Esophagus squamous epithelium (tissue), 5 donors: Measurements from ENCODE around the gene EYS. TPM values are rescaled to one million over a fixed set of nuclear protein-coding genes. Genes with fewer than 3 reads are reported as not detected.

Source experiments
- DNase-seq: peaks from one replicate; lab custom pipeline; 2025; lab: John Stamatoyannopoulos, UW
- H3K27ac ChIP-seq, 4 donors: fragments of 200-600 bp; sonication (generic); one replicate each; pipeline ENCODE4 v1.5.1; 2016 to 2019; ENCODE audit warnings: mild to moderate bottlenecking in 1 of 4
- H3K27me3 ChIP-seq, 4 donors: fragments of 200-600 bp; sonication (generic); 1 replicate in 3 of 4; 2 replicates in 1 of 4; pipeline versions ENCODE4 v1.5.1 to v1.6.0; 2017 to 2021; ENCODE audit warnings: antibody characterized with exemption in 1 of 4
- H3K36me3 ChIP-seq, 3 donors: fragments of 200-600 bp; sonication (generic); one replicate each; pipeline ENCODE4 v1.5.1; 2016 to 2019
- H3K4me1 ChIP-seq, 3 donors: fragments of 200-600 bp; sonication (generic); one replicate each; pipeline ENCODE4 v1.5.1; 2017 to 2019
- H3K4me3 ChIP-seq, 4 donors: fragments of 200-600 bp; sonication (generic); 1 replicate in 3 of 4; 2 replicates in 1 of 4; pipeline ENCODE4 v1.5.1; 2016 to 2019; ENCODE audit warnings: mild to moderate bottlenecking in 2 of 4, moderate library complexity in 1 of 4
- H3K9me3 ChIP-seq, 3 donors: fragments of 200-600 bp; sonication (generic); one replicate each; pipeline ENCODE4 v1.5.1; 2016 to 2019
- CTCF ChIP-seq, 6 experiments: fragments of 450-650 bp in 4 of 6; fragments of 200-600 bp in 2 of 6; sonication (generic) in 2 of 6; IDR thresholded peaks; one replicate each; pipeline ENCODE4 v1.5.1; 2016 to 2019; ENCODE audit warnings: antibody characterized with exemption in 6 of 6, mild to moderate bottlenecking in 4 of 6, moderate library complexity in 4 of 6
- POLR2A ChIP-seq, 4 donors: fragments of 450-650 bp; IDR thresholded peaks; one replicate each; pipeline ENCODE4 v1.6.1; 2017; ENCODE audit warnings: antibody characterized with exemption in 4 of 4, mild to moderate bottlenecking in 4 of 4, moderate library complexity in 3 of 4
- WGBS, 2 donors: methylation state at CpG; one replicate each; pipeline ENCODE4 v1.1.5; 2018; 5-methylcytosine and 5-hydroxymethylcytosine counted together
- intact Hi-C: fragments of 100-400 bp; cut with DNase I; formaldehyde crosslinking; loops from one replicate; pipeline ENCODE4 v1.15.0; 2022
- total RNA-seq, 4 donors: library from RNA; depleted of rRNA; stranded (reverse); fragments of >200 nt; gene quantifications; one replicate each; pipeline ENCODE4 v1.1.0, GENCODE V29; 2016
- donor health status: DM: yes; HTN: yes; CAD: no.

EYS gene
- total RNA-seq, 4 donors from 2014 or later, result 0.87 TPM; not detected in 3

DNA sequence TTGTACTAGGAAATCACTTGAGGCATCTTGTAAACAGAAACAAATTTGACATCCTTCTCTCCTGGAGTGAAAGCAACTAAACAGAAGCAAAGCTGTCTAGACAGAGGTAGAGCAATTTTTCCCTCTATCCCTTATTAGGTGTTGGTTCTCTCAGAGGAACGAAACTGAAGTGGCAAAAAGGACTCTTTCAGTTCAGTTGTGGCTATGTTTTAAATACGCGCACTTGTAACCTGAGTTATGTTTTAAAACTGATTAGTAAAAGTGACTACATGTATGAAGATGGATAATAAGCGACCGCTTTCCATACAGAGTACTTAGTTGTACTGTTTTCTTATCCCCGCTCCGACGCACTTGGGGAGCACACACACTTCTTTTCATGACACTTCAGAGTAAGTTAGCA, 1520.4 kb downstream of the EYS start:
- Histone ChIP-seq H3K4me3 (no peak overlapping the region), H3K9me3 (no peaks in the 10 kb centered on the region), H3K4me1 (no peaks in the 10 kb centered on the region), H3K27me3 (no peaks in the 10 kb centered on the region), H3K36me3 (no peaks in the 10 kb centered on the region), H3K27ac (no peak overlapping the region)
- no peak for TF ChIP-seq CTCF (IDR thresholded peaks at IDR 0.05)
- TF ChIP-seq POLR2A (IDR thresholded peaks at IDR 0.05), result no peak
- intact Hi-C loops, result no loop called here
- WGBS, 2 donors, result 78 to 90% methylated on average over 8 of the region's 8 CpGs
- DNase-seq, result no peak

- WGBS, 2 donors, result 70 to 74% methylated on average over 5 of the region's 5 CpGs
- no peak overlapping the region for H3K27ac ChIP-seq
- no peaks in the 10 kb centered on the region for H3K27me3 ChIP-seq
- H3K4me3 ChIP-seq, result no peak overlapping the region
- H3K36me3 ChIP-seq, result no peaks in the 10 kb centered on the region
- H3K4me1 ChIP-seq, result no peaks in the 10 kb centered on the region
- intact Hi-C loops, result no loop called here
- TF ChIP-seq POLR2A (IDR thresholded peaks at IDR 0.05) (no peak), CTCF (IDR thresholded peaks at IDR 0.05) (no peak)
- no peak for DNase-seq
- no peaks in the 10 kb centered on the region for H3K9me3 ChIP-seq
Measured at GRCh38 chr6:64185621-64186020, 1521.4 kb downstream of the EYS start.

DNA sequence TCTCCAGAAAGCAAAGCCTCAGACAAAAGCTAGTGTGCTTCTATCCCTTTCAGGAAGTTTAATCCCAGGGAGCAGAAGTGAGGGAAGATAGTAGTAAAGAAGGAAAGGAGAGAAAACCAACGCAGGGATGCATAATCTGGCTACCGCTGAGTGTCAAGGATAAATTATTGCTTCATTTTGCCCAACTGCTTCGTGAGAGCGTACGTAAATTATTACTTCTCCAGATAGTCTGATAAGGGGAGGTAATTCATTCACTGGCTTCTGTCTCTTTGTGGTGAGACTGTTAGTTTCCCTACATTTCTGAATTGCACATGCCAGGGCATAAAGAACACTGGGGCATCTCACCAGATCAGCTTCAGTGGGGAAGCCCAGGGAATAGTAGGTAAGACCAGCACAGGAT, 1531.7 kb downstream of the EYS start:
- 55 to 61% methylated on average over 5 of the region's 5 CpGs for WGBS, 2 donors
- TF ChIP-seq POLR2A (IDR thresholded peaks at IDR 0.05), result no peak
- no peak for TF ChIP-seq CTCF (IDR thresholded peaks at IDR 0.05)
- intact Hi-C loops, result no loop called here
- no peaks in the 10 kb centered on the region for H3K27me3 ChIP-seq
- no peak overlapping the region for H3K4me3 ChIP-seq
- H3K9me3 ChIP-seq, result no peaks in the 10 kb centered on the region
- H3K27ac ChIP-seq, result no peak overlapping the region
- H3K4me1 ChIP-seq, result no peaks in the 10 kb centered on the region
- no peaks in the 10 kb centered on the region for H3K36me3 ChIP-seq
- no peak for DNase-seq

GRCh38 chr6:64170316-64170715, 1536.7 kb downstream of the EYS start:
- WGBS, 2 donors, result 47 to 63% methylated on average over 3 of the region's 3 CpGs
- TF ChIP-seq CTCF (IDR thresholded peaks at IDR 0.05) (no peak), POLR2A (IDR thresholded peaks at IDR 0.05) (no peak)
- no peak for DNase-seq
- Histone ChIP-seq H3K4me3 (no peak overlapping the region), H3K36me3 (no peaks in the 10 kb centered on the region), H3K27me3 (no peaks in the 10 kb centered on the region), H3K4me1 (no peaks in the 10 kb centered on the region), H3K27ac (no peak overlapping the region), H3K9me3 (no peaks in the 10 kb centered on the region)
- intact Hi-C loops, result no loop called here

GRCh38 chr6:64160486-64160885, 1546.5 kb downstream of the EYS start:
- TF ChIP-seq POLR2A (IDR thresholded peaks at IDR 0.05), result no peak
- intact Hi-C loops, result no loop called here
- 24 to 43% methylated on average over 1 of the region's 1 CpG for WGBS, 2 donors

DNA sequence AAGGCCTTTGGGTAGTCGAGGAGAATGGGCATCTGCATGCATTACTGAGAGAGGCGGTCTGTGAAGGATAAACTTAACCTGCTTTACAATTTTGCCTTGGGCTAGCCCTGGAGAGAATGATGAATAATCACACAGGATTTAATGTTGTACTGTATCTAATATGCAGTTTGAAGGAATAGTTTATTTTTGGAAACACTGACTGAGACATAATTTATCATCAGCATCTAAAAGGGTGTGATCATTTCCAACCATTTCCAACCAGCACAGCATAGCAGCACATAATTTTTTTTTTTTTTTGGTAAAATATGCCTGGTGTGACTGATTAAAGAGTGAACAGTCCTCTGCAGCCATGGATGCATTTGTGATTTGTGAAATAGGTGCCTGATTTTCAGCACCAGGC, 1552.0 kb downstream of the EYS start:
- H3K36me3 ChIP-seq, result no peaks in the 10 kb centered on the region
- intact Hi-C loops, result no loop called here
- TF ChIP-seq POLR2A (IDR thresholded peaks at IDR 0.05), result no peak
- TF ChIP-seq CTCF (IDR thresholded peaks at IDR 0.05), result no peak
- no peaks in the 10 kb centered on the region for H3K4me1 ChIP-seq
- H3K27ac ChIP-seq, result no peak overlapping the region
- DNase-seq, result no peak
- 28 to 49% methylated on average over 2 of the region's 2 CpGs for WGBS, 2 donors
- H3K27me3 ChIP-seq, result no peaks in the 10 kb centered on the region
- H3K9me3 ChIP-seq, result no peaks in the 10 kb centered on the region
- no peak overlapping the region for H3K4me3 ChIP-seq

More at GRCh38 chr6:64160486-64160885, 1546.5 kb downstream of the EYS start:
- Histone ChIP-seq H3K36me3 (no peaks in the 10 kb centered on the region), H3K9me3 (no peaks in the 10 kb centered on the region), H3K4me1 (no peaks in the 10 kb centered on the region), H3K4me3 (no peak overlapping the region), H3K27me3 (no peaks in the 10 kb centered on the region), H3K27ac (no peak overlapping the region)
- no peak for DNase-seq
